RWPE2 (cell line): ENCODE measurements around the gene TENM4.

Source experiments
- ATAC-seq: fragments of 200-7000 bp; cut with Tn5 transposase; 3 replicates; pipeline ENCODE4 v1.9.1; 2021; ENCODE audit warnings: low read depth
- DNase-seq: peaks from one replicate; pipeline ENCODE4 v3.0.0-alpha.2; 2020; ENCODE audit warnings: low spot score
- H3K27ac ChIP-seq: fragments of 450-650 bp; 2 replicates; pipeline ENCODE4 v1.5.1; 2017; ENCODE audit warnings: mild to moderate bottlenecking; ENCODE audit not compliant: poor library complexity, severe bottlenecking
- H3K27me3 ChIP-seq: fragments of 250-450 bp; sonication (Bioruptor Pico); 2 replicates; pipeline ENCODE4 v1.5.1; 2021; ENCODE audit warnings: mild to moderate bottlenecking, moderate library complexity; ENCODE audit not compliant: insufficient read depth, poor library complexity, severe bottlenecking
- H3K36me3 ChIP-seq: fragments of 250-450 bp; sonication (Bioruptor Pico); 2 replicates; pipeline ENCODE4 v1.5.1; 2020; ENCODE audit warnings: low read depth, mild to moderate bottlenecking, moderate library complexity
- H3K4me1 ChIP-seq: fragments of 250-450 bp; sonication (Bioruptor Pico); 2 replicates; pipeline ENCODE4 v1.5.1; 2021; ENCODE audit warnings: mild to moderate bottlenecking, moderate library complexity; ENCODE audit not compliant: insufficient read depth, poor library complexity, severe bottlenecking
- H3K4me3 ChIP-seq: fragments of 250-450 bp; sonication (Bioruptor Pico); 2 replicates; pipeline ENCODE4 v1.5.1; 2021; ENCODE audit warnings: mild to moderate bottlenecking, moderate library complexity; ENCODE audit not compliant: severe bottlenecking
- H3K9me3 ChIP-seq: fragments of 250-450 bp; sonication (Bioruptor Pico); 2 replicates; pipeline ENCODE4 v1.5.1; 2021; ENCODE audit warnings: mild to moderate bottlenecking, moderate library complexity; ENCODE audit not compliant: severe bottlenecking
- TF ChIP-seq, protein P1 (sequence below): fragments of 450-650 bp; IDR thresholded peaks from one replicate; pipeline ENCODE4 v1.5.1; 2017; ENCODE audit warnings: mild to moderate bottlenecking, moderate library complexity; ENCODE audit not compliant: poor library complexity, severe bottlenecking

Gene TENM4

DNA sequence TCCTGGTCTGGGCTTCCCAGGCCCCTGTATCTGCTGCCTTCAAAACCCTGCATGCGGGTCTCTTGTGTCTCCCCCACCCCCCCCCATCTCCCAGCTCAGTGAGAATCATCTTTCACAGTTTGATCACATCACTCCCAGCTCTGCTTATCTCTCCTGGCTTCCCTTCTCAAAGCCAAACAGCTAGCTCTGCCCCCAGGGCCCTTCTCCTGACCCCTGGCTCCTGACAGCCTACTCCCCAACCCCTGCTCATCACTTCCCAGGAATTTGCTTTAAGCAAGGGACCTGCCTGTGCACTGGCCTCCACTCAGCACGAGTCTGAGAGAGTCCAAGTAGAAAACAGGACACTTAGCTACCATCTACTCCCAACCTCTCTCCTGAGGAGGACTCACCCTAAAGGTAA lies 342.7 kb downstream of the TENM4 start:
- no peak overlapping the region for H3K27ac ChIP-seq
- no peak for ATAC-seq
- no peak for DNase-seq
- no peaks in the 10 kb centered on the region for H3K9me3 ChIP-seq
- no peaks in the 10 kb centered on the region for H3K27me3 ChIP-seq
- no peak overlapping the region for H3K4me3 ChIP-seq
- TF ChIP-seq, protein P1, sequence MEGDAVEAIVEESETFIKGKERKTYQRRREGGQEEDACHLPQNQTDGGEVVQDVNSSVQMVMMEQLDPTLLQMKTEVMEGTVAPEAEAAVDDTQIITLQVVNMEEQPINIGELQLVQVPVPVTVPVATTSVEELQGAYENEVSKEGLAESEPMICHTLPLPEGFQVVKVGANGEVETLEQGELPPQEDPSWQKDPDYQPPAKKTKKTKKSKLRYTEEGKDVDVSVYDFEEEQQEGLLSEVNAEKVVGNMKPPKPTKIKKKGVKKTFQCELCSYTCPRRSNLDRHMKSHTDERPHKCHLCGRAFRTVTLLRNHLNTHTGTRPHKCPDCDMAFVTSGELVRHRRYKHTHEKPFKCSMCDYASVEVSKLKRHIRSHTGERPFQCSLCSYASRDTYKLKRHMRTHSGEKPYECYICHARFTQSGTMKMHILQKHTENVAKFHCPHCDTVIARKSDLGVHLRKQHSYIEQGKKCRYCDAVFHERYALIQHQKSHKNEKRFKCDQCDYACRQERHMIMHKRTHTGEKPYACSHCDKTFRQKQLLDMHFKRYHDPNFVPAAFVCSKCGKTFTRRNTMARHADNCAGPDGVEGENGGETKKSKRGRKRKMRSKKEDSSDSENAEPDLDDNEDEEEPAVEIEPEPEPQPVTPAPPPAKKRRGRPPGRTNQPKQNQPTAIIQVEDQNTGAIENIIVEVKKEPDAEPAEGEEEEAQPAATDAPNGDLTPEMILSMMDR = no peak
- no peaks in the 10 kb centered on the region for H3K4me1 ChIP-seq
- H3K36me3 ChIP-seq = no peaks in the 10 kb centered on the region

- H3K27ac ChIP-seq = no peak overlapping the region
- DNase-seq (no peak), ATAC-seq (no peak)
- TF ChIP-seq, protein P1 = no peak
- H3K27me3 ChIP-seq = no peaks in the 10 kb centered on the region
- no peak overlapping the region for H3K4me3 ChIP-seq
- H3K4me1 ChIP-seq = peaks cover 3% of the 10 kb centered on the region
- no peaks in the 10 kb centered on the region for H3K9me3 ChIP-seq
- no peaks in the 10 kb centered on the region for H3K36me3 ChIP-seq
These were observed 343.5 kb downstream of the TENM4 start for GRCh38 chr11:79097246-79097875.

DNA sequence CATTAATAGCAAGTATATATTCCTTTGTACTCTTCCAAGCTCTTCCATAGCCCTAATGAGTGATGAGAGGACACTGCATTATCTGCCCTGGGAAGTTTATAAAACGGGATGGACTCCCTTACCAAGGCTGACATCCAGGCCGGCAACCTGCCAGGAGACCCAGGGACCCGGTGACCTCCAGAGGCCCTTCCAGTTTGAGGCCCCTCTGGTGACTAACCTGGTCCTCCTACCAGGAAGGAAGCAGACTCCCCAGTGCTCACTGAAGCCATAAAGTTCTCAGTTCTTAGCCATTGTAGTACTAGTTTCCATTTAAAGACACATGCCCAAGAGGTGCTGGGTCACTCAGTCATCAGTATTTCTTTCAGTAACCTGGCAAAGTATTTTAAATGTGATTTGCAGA lies 345.4 kb downstream of the TENM4 start:
- no peak for DNase-seq
- TF ChIP-seq, protein P1 = no peak
- Histone ChIP-seq H3K9me3 (no peaks in the 10 kb centered on the region), H3K36me3 (no peaks in the 10 kb centered on the region), H3K27me3 (no peaks in the 10 kb centered on the region), H3K27ac (no peak overlapping the region), H3K4me1 (peaks cover 3% of the 10 kb centered on the region), H3K4me3 (no peak overlapping the region)
- no peak for ATAC-seq

DNA sequence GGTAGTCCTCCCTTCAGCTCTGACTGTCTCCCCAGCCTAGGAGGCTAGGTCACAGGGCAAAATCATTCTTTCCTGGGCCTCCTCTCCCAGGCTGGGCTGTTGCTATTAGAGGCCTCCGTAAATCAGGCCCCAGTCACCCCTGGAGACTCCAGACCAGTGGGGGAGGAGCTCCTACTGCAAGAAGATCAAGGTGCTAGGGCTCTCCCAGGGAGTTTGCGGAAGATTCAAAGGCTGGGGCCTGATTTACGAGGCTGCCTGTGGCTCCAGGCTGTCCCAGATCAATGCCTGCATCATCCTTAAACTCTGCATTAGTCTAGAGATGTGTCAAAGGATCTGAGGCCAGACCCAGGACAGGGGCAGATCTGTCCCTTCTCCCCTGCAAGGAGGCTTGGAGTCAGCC lies 346.2 kb downstream of the TENM4 start:
- Histone ChIP-seq H3K27me3 (no peaks in the 10 kb centered on the region), H3K36me3 (no peaks in the 10 kb centered on the region), H3K9me3 (no peaks in the 10 kb centered on the region), H3K4me1 (peaks cover 7% of the 10 kb centered on the region), H3K27ac (no peak overlapping the region), H3K4me3 (no peak overlapping the region)
- ATAC-seq (no peak), DNase-seq (no peak)
- TF ChIP-seq, protein P1 = no peak

- H3K36me3 ChIP-seq = no peaks in the 10 kb centered on the region
- H3K4me1 ChIP-seq = peaks cover 7% of the 10 kb centered on the region
- H3K9me3 ChIP-seq = no peaks in the 10 kb centered on the region
- TF ChIP-seq, protein P1 = no peak
- no peak overlapping the region for H3K4me3 ChIP-seq
- ATAC-seq = peak; percentile 82
- no peaks in the 10 kb centered on the region for H3K27me3 ChIP-seq
- peak; percentile 85 for DNase-seq
- H3K27ac ChIP-seq = peak overlapping the region; percentile 26
These were observed 348.0 kb downstream of the TENM4 start for GRCh38 chr11:79092791-79093353.
